Heart right ventricle (tissue), 16 donors: ENCODE results near the gene HSD17B8. TPM values are rescaled to one million over a fixed set of nuclear protein-coding genes. Genes with fewer than 3 reads are reported as not detected.

ENCODE experiments used
- ATAC-seq, 8 donors: fragments of 200-7000 bp; cut with Tn5 transposase; one replicate each; pipeline ENCODE4 v1.9.1; 2020; ENCODE audit warnings: mild to moderate bottlenecking in 8 of 8, moderate library complexity in 8 of 8, moderate number of reproducible peaks in 1 of 8
- DNase-seq, 2 donors: peaks; one replicate each; pipeline ENCODE4 v3.0.0-alpha.2; 2020
- H3K27ac ChIP-seq, 10 donors: fragments of 200-600 bp; sonication (generic) in 2 of 10; one replicate each; pipeline versions ENCODE4 v1.5.0 to v1.8.0; 2020 to 2022; ENCODE audit warnings: mild to moderate bottlenecking in 3 of 10
- H3K27me3 ChIP-seq, 7 donors: fragments of 200-600 bp; one replicate each; pipeline ENCODE4 v1.8.0; 2021 to 2022; ENCODE audit warnings: mild to moderate bottlenecking in 2 of 7
- H3K36me3 ChIP-seq, 9 donors: fragments of 200-600 bp; sonication (generic) in 1 of 9; one replicate each; pipeline versions ENCODE4 v1.5.0 to v1.8.0; 2020 to 2022; ENCODE audit warnings: mild to moderate bottlenecking in 2 of 9
- H3K4me1 ChIP-seq, 9 donors: fragments of 200-600 bp; sonication (generic) in 1 of 9; one replicate each; pipeline versions ENCODE4 v1.5.0 to v1.8.0; 2020 to 2022; ENCODE audit warnings: mild to moderate bottlenecking in 4 of 9
- H3K4me3 ChIP-seq, 10 donors: fragments of 200-600 bp; sonication (generic) in 2 of 10; one replicate each; pipeline versions ENCODE4 v1.5.0 to v1.8.0; 2020 to 2022; ENCODE audit warnings: mild to moderate bottlenecking in 7 of 10, moderate library complexity in 2 of 10
- H3K9me3 ChIP-seq, 11 donors: fragments of 200-600 bp in 10 of 11; sonication (generic) in 2 of 11; one replicate each; pipeline versions ENCODE4 v1.5.0 to v1.8.0; 2013 to 2022; ENCODE audit warnings: mild to moderate bottlenecking in 2 of 11, control low read depth in 1 of 11, moderate library complexity in 1 of 11
- WGBS, 2 donors: extraction: QIAGEN DNeasy Blood & Tissue Kit; methylation state at CpG; one replicate each; pipeline ENCODE4 v1.1.7; 2013; ENCODE audit warnings: inconsistent platforms in 1 of 2; 5-methylcytosine and 5-hydroxymethylcytosine counted together
- intact Hi-C, 10 donors: fragments of 100-400 bp; cut with DNase I; formaldehyde crosslinking; loops; one replicate each; pipeline versions ENCODE4 v1.11.1 to v1.14.2; 2022
- polyA plus RNA-seq, 2 donors: library from polyadenylated mRNA; stranded (reverse); fragments of 200-250 nt; gene quantifications; one replicate each; pipeline ENCODE4 v1.2.3, GENCODE V29; 2013
- total RNA-seq, 10 donors: library from RNA; stranded (reverse); fragmentation: NEBNext Ultra II Directional in 3 of 10; extraction: Animal tissue kit (Norgen Biotek cat#: 25700) in 3 of 10; gene quantifications; one replicate each; pipeline versions ENCODE4 v1.2.1 to v1.2.4, GENCODE V29; 2021 to 2023
- TF ChIP-seq, protein P1 (sequence below), 9 donors: fragments of 200-600 bp; sonication (generic) in 2 of 9; IDR thresholded peaks; one replicate each; pipeline versions ENCODE4 v1.5.0 to v1.8.0; 2021 to 2022; ENCODE audit warnings: antibody characterized with exemption in 9 of 9, mild to moderate bottlenecking in 5 of 9, moderate library complexity in 1 of 9
- donor health status: Arrhythmogenic right ventricular cardiomyopathy.
- donor health status: ischemic (EF 13 %, LVEDD 7.1; RV severe dilation, severe dysfunction).
- donor health status: healthy with polysubstance abuse.
- donor health status: DM: no; HTN: yes; CAD: no.
- donor health status: DM: no; HTN: no; CAD: no.
- donor health status: ischemic (EF 25% LVEDD 6.9; RV normal size, moderate dysfunction).
- donor health status: ischemic (EF 25% LVEDD 5.7; RV mildly dilated, moderate dysfunction).
- donor health status: healthy.
- donor health status: DM: yes; HTN: yes; CAD: no.
- donor health status: Ischemic cardiomyopathy.
- donor health status: ischemic (EF 35%, LVEDD 5.7; RV mildly dilated, moderate dysfunction).
- donor health status: nonischemic (EF 11% LVEDD 7.7; RV severe dilation, severe dysfunction).
- donor health status: DM: yes; HTN: yes; CAD: no.
- donor health status: PGD.
- donor health status: ischemic (EF 29% LVEDD 5.4; RV normal size, mild dysfunction).
- donor health status: nonischemic (EF 23%, LVEDD 6.1; RV moderate dilation, normal function).

Gene HSD17B8
- total and polyA plus RNA-seq, 12 donors = 7.4 to 25.5 (median 21.4) TPM

GRCh38 chr6:33194431-33194979, 9.9 kb upstream of the HSD17B8 start:
- no peak for ATAC-seq
- WGBS, 2 donors = 50 to 66% methylated on average over 8 of the region's 8 CpGs
- peaks cover 10 to 63% (median 42%) of the 10 kb centered on the region in 9 donors for H3K4me1 ChIP-seq
- TF ChIP-seq, protein P1, sequence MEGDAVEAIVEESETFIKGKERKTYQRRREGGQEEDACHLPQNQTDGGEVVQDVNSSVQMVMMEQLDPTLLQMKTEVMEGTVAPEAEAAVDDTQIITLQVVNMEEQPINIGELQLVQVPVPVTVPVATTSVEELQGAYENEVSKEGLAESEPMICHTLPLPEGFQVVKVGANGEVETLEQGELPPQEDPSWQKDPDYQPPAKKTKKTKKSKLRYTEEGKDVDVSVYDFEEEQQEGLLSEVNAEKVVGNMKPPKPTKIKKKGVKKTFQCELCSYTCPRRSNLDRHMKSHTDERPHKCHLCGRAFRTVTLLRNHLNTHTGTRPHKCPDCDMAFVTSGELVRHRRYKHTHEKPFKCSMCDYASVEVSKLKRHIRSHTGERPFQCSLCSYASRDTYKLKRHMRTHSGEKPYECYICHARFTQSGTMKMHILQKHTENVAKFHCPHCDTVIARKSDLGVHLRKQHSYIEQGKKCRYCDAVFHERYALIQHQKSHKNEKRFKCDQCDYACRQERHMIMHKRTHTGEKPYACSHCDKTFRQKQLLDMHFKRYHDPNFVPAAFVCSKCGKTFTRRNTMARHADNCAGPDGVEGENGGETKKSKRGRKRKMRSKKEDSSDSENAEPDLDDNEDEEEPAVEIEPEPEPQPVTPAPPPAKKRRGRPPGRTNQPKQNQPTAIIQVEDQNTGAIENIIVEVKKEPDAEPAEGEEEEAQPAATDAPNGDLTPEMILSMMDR (IDR thresholded peaks at IDR 0.05) = no peak
- H3K36me3 ChIP-seq = peaks cover 0 to 44% (median 24%) of the 10 kb centered on the region in 9 donors
- intact Hi-C loops = loop anchor here in 1 of 10 donors (1.0 kb wide), 1 partner anchor 16 kb away; no protein-coding TSS in a partner anchor
- H3K4me3 ChIP-seq = no peak overlapping the region
- DNase-seq = no peak
- H3K9me3 ChIP-seq = no peaks in the 10 kb centered on the region
- H3K27ac ChIP-seq = peak overlapping the region in 1 of 10 donors; percentile 74
- H3K27me3 ChIP-seq = peaks cover 0 to 35% (median 0%) of the 10 kb centered on the region in 7 donors

GRCh38 chr6:33195304-33196165, 8.9 kb upstream of the HSD17B8 start:
- Histone ChIP-seq H3K9me3 (no peaks in the 10 kb centered on the region), H3K27ac (no peak overlapping the region), H3K27me3 (peaks cover 0 to 26% (median 0%) of the 10 kb centered on the region in 7 donors), H3K36me3 (peaks cover 0 to 44% (median 24%) of the 10 kb centered on the region in 9 donors), H3K4me1 (peaks cover 10 to 66% (median 44%) of the 10 kb centered on the region in 9 donors), H3K4me3 (no peak overlapping the region)
- DNase-seq (no peak), ATAC-seq (no peak)
- TF ChIP-seq, protein P1 (IDR thresholded peaks at IDR 0.05) = no peak
- WGBS, 2 donors = 71 to 75% methylated on average over 15 of the region's 15 CpGs
- intact Hi-C loops = loop anchor here in 6 of 10 donors (5.0 kb wide), 2 partner anchors 33 to 228 kb away; partner anchors contain the start of gene BRD2 (in 1 of the 6)

- WGBS, 2 donors = 18 to 31% methylated on average over 12 of the region's 12 CpGs
- intact Hi-C loops = loop anchor here in 7 of 10 donors (2.0 to 5.0 kb wide), 3 partner anchors 35 to 230 kb away; partner anchors contain the start of gene BRD2 (in 1 of the 7)
- no peak overlapping the region for H3K4me3 ChIP-seq
- TF ChIP-seq, protein P1 (IDR thresholded peaks at IDR 0.05) = peak; percentile 42 to 80 (median 71)
- ATAC-seq (peak in 7 of 8 donors; percentile 10 to 33 (median 27)), DNase-seq (peak in 1 of 2 donors; percentile 38)
- H3K27me3 ChIP-seq = peaks cover 0 to 6% (median 0%) of the 10 kb centered on the region in 7 donors
- H3K27ac ChIP-seq = peak overlapping the region in 7 of 10 donors; percentile 2 to 65 (median 26)
- peaks cover 0 to 54% (median 33%) of the 10 kb centered on the region in 9 donors for H3K36me3 ChIP-seq
- H3K4me1 ChIP-seq = peaks cover 22 to 62% (median 51%) of the 10 kb centered on the region in 9 donors
- no peaks in the 10 kb centered on the region for H3K9me3 ChIP-seq
These were observed 6.9 kb upstream of the HSD17B8 start for GRCh38 chr6:33197431-33198048.
